Measurements from ENCODE around the gene USPL1. TPM values are rescaled to one million over a fixed set of nuclear protein-coding genes. Genes with fewer than 3 reads are reported as not detected.

USPL1 gene
- polyA plus RNA-seq, 1 donor: 17.2 TPM

- DNase-seq (ENCODE audit: low read depth): no peak
Observed at GRCh38 chr13:30659980-30660379, 42.3 kb downstream of the USPL1 start.

- no peak for DNase-seq (ENCODE audit: low read depth)
Observed at GRCh38 chr13:30660796-30661195, 43.1 kb downstream of the USPL1 start.

GRCh38 chr13:30664689-30665275 lies 47.1 kb downstream of the USPL1 start:
- DNase-seq (ENCODE audit: low read depth): no peak

- no peak for DNase-seq (ENCODE audit: low read depth)
Observed at GRCh38 chr13:30665638-30666037, 47.9 kb downstream of the USPL1 start.

- no peak for DNase-seq (ENCODE audit: low read depth)
Observed at GRCh38 chr13:30666113-30666512, 48.4 kb downstream of the USPL1 start.

GRCh38 chr13:30667014-30667413 lies 49.3 kb downstream of the USPL1 start:
- no peak for DNase-seq (ENCODE audit: low read depth)

GRCh38 chr13:30668312-30668711 lies 50.6 kb downstream of the USPL1 start:
- DNase-seq (ENCODE audit: low read depth): no peak

GRCh38 chr13:30671271-30671815 lies 53.6 kb downstream of the USPL1 start:
- no peak for DNase-seq (ENCODE audit: low read depth)

- DNase-seq (ENCODE audit: low read depth): no peak
Observed at GRCh38 chr13:30673669-30674521, 56.2 kb downstream of the USPL1 start.

- no peak for DNase-seq (ENCODE audit: low read depth)
Observed at GRCh38 chr13:30675717-30676116, 58.0 kb downstream of the USPL1 start.

- no peak for DNase-seq (ENCODE audit: low read depth)
Observed at GRCh38 chr13:30676672-30677071, 59.0 kb downstream of the USPL1 start.

GRCh38 chr13:30679483-30680330 lies 62.0 kb downstream of the USPL1 start:
- DNase-seq (ENCODE audit: low read depth): no peak

- no peak for DNase-seq (ENCODE audit: low read depth)
Observed at GRCh38 chr13:30681843-30682242, 64.1 kb downstream of the USPL1 start.

GRCh38 chr13:30685320-30685859 lies 67.7 kb downstream of the USPL1 start:
- DNase-seq (ENCODE audit: low read depth): no peak

GRCh38 chr13:30685987-30686386 lies 68.3 kb downstream of the USPL1 start:
- no peak for DNase-seq (ENCODE audit: low read depth)

- no peak for DNase-seq (ENCODE audit: low read depth)
Observed at GRCh38 chr13:30687601-30688000, 69.9 kb downstream of the USPL1 start.

- no peak for DNase-seq (ENCODE audit: low read depth)
Observed at GRCh38 chr13:30689752-30690151, 72.0 kb downstream of the USPL1 start.

- peak; percentile 74 for DNase-seq (ENCODE audit: low read depth)
Observed at GRCh38 chr13:30690282-30691188, 72.8 kb downstream of the USPL1 start.

- DNase-seq (ENCODE audit: low read depth): no peak
Observed at GRCh38 chr13:30692113-30692512, 74.4 kb downstream of the USPL1 start.

GRCh38 chr13:30696278-30697176 lies 78.8 kb downstream of the USPL1 start:
- DNase-seq (ENCODE audit: low read depth): no peak

All from forelimb muscle (tissue), 1 donor.